MCF 10A (cell line): ENCODE results near the gene SCLT1. TPM values are rescaled to one million over a fixed set of nuclear protein-coding genes. Genes with fewer than 3 reads are reported as not detected.

Experiments
- BruUV-seq: library from RNA; stranded (reverse); fragments of 400-500 nt; replicated peaks from 2 replicates; lab custom pipeline; 2021; lab: Mats Ljungman, UMichigan
- CTCF ChIA-PET: fragments of 300-600 bp; sonication (Branson Sonifier 250); formaldehyde crosslinking; extraction: SDS; loops from one replicate; lab custom pipeline; 2021; ENCODE audit warnings: antibody characterized with exemption, inconsistent platforms; lab: Yijun Ruan, JAX
- POLR2A ChIA-PET: fragments of 300-600, 350-650 bp; sonication (Branson Sonifier 250); formaldehyde crosslinking; extraction: SDS; loops from one replicate; lab custom pipeline; 2020; ENCODE audit warnings: antibody characterized with exemption, inconsistent platforms; lab: Yijun Ruan, JAX
- DNase-seq: peaks from one replicate; pipeline ENCODE4 v3.0.0-alpha.2; 2018; ENCODE audit not compliant: unreplicated experiment
- H3K27ac Mint-ChIP-seq: one replicate; pipeline ENCODE4 v1.8.0; 2022; ENCODE audit warnings: mild to moderate bottlenecking, low read depth, mixed read lengths; ENCODE audit not compliant: unreplicated experiment
- H3K27me3 Mint-ChIP-seq: one replicate; pipeline ENCODE4 v1.8.0; 2022; ENCODE audit warnings: mixed read lengths; ENCODE audit not compliant: insufficient read depth, unreplicated experiment
- H3K36me3 Mint-ChIP-seq: one replicate; pipeline ENCODE4 v1.8.0; 2022; ENCODE audit warnings: mild to moderate bottlenecking, moderate library complexity, mixed read lengths; ENCODE audit not compliant: insufficient read depth, unreplicated experiment
- H3K4me1 Mint-ChIP-seq: one replicate; pipeline ENCODE4 v1.8.0; 2022; ENCODE audit warnings: mixed read lengths; ENCODE audit not compliant: insufficient read depth, unreplicated experiment
- H3K4me3 Mint-ChIP-seq: one replicate; pipeline ENCODE4 v1.8.0; 2022; ENCODE audit warnings: mild to moderate bottlenecking, moderate library complexity, mixed read lengths; ENCODE audit not compliant: unreplicated experiment
- H3K9me3 Mint-ChIP-seq: one replicate; pipeline ENCODE4 v1.8.0; 2022; ENCODE audit warnings: mixed read lengths; ENCODE audit not compliant: unreplicated experiment
- CTCF ChIP-seq: fragments of 200-600 bp; IDR thresholded peaks from one replicate; pipeline ENCODE4 v1.8.0; 2022; ENCODE audit warnings: antibody characterized with exemption, mild to moderate bottlenecking; ENCODE audit not compliant: unreplicated experiment
- intact Hi-C: fragments of 100-400 bp; cut with micrococcal nuclease; formaldehyde crosslinking; loops from 2 replicates; pipeline ENCODE4 v1.14.1; 2022
- total RNA-seq: library from RNA; stranded (reverse); gene quantifications from 2 replicates; pipeline ENCODE4 v1.2.3, GENCODE V29; 2022

The SCLT1 gene
- total RNA-seq, 1 experiment from 2014 or later: 20.7 TPM

- Mint-ChIP-seq H3K27ac (peak overlapping the region; percentile 62), H3K36me3 (peaks cover 88% of the 10 kb centered on the region), H3K4me3 (no peak overlapping the region), H3K9me3 (no peaks in the 10 kb centered on the region), H3K27me3 (no peaks in the 10 kb centered on the region), H3K4me1 (peaks cover 20% of the 10 kb centered on the region)
- POLR2A ChIA-PET: interaction anchor here (1.3 kb wide), 1 partner anchor 34 kb away, joined by 5 read pairs; no protein-coding TSS in a partner anchor
- no TSS peak for BruUV-seq
- CTCF ChIA-PET: interaction anchor here (1.2 to 1.7 kb wide), 2 partner anchors 16 to 18 kb away, joined by 4 to 7 read pairs; no protein-coding TSS in a partner anchor
- no peak for TF ChIP-seq CTCF
- DNase-seq: no peak
- intact Hi-C loops: no loop called here
Observed at GRCh38 chr4:128846063-128846462, 247.3 kb downstream of the SCLT1 start.

GRCh38 chr4:128844931-128845330 is 248.4 kb downstream of the SCLT1 start:
- H3K9me3 Mint-ChIP-seq: no peaks in the 10 kb centered on the region
- ChIA-PET POLR2A (no interaction called here), CTCF (interaction anchor here (1.2 to 1.7 kb wide), 2 partner anchors 17 to 19 kb away, joined by 4 to 7 read pairs; no protein-coding TSS in a partner anchor)
- no peak for TF ChIP-seq CTCF
- no peaks in the 10 kb centered on the region for H3K27me3 Mint-ChIP-seq
- intact Hi-C loops: no loop called here
- peaks cover 84% of the 10 kb centered on the region for H3K36me3 Mint-ChIP-seq
- H3K27ac Mint-ChIP-seq: no peak overlapping the region
- H3K4me3 Mint-ChIP-seq: no peak overlapping the region
- peaks cover 20% of the 10 kb centered on the region for H3K4me1 Mint-ChIP-seq
- BruUV-seq: no TSS peak
- DNase-seq: no peak

- intact Hi-C loops: no loop called here
- TF ChIP-seq CTCF: no peak
- DNase-seq: no peak
- no peaks in the 10 kb centered on the region for H3K27me3 Mint-ChIP-seq
- BruUV-seq: no TSS peak
- CTCF ChIA-PET: interaction anchor here (0.6 to 1.0 kb wide), 3 partner anchors 14 to 435 kb away, joined by 3 to 4 read pairs (median 4); no protein-coding TSS in a partner anchor
- no peak overlapping the region for H3K4me3 Mint-ChIP-seq
- peaks cover 64% of the 10 kb centered on the region for H3K36me3 Mint-ChIP-seq
- POLR2A ChIA-PET: no interaction called here
- no peak overlapping the region for H3K27ac Mint-ChIP-seq
- no peaks in the 10 kb centered on the region for H3K9me3 Mint-ChIP-seq
- peaks cover 10% of the 10 kb centered on the region for H3K4me1 Mint-ChIP-seq
Observed at GRCh38 chr4:128841402-128841801, 251.9 kb downstream of the SCLT1 start.

- Mint-ChIP-seq H3K9me3 (no peaks in the 10 kb centered on the region), H3K27ac (no peak overlapping the region), H3K4me3 (no peak overlapping the region), H3K4me1 (peaks cover 6% of the 10 kb centered on the region), H3K27me3 (no peaks in the 10 kb centered on the region), H3K36me3 (peaks cover 62% of the 10 kb centered on the region)
- DNase-seq: no peak
- no TSS peak for BruUV-seq
- no peak for TF ChIP-seq CTCF
- ChIA-PET POLR2A (no interaction called here), CTCF (interaction anchor here (0.6 to 1.0 kb wide), 3 partner anchors 15 to 434 kb away, joined by 3 to 4 read pairs (median 4); no protein-coding TSS in a partner anchor)
- intact Hi-C loops: no loop called here
Observed at GRCh38 chr4:128840711-128841318, 252.5 kb downstream of the SCLT1 start.
